SK-N-SH (cell line): Measurements from ENCODE around the gene CSNK1A1L. TPM values are rescaled to one million over a fixed set of nuclear protein-coding genes. Genes with fewer than 3 reads are reported as not detected.

Source experiments
- CTCF ChIA-PET: fragments of 300-600, 350-600 bp; formaldehyde crosslinking; extraction: SDS; loops from one replicate; lab custom pipeline; 2021; lab: Yijun Ruan, JAX
- POLR2A ChIA-PET: fragments of 350-600 bp; sonication (Branson Sonifier 250); formaldehyde crosslinking; extraction: SDS; loops from one replicate; lab custom pipeline; 2020; ENCODE audit warnings: antibody characterized with exemption, inconsistent platforms; lab: Yijun Ruan, JAX
- DNase-seq: peaks from one replicate; pipeline ENCODE4 v3.0.0; 2012
- H2AFZ ChIP-seq: fragments of 200-600 bp; sonication (generic); 2 replicates; pipeline ENCODE4 v1.8.1; 2016; ENCODE audit warnings: antibody characterized with exemption, mild to moderate bottlenecking, low read depth
- H3F3A ChIP-seq: fragments of 200-600 bp; sonication (generic); replicated peaks from 2 replicates; pipeline ENCODE3; 2016; ENCODE audit warnings: antibody characterized with exemption, mild to moderate bottlenecking; ENCODE audit not compliant: insufficient read depth
- H3K27ac ChIP-seq, 2 experiments: fragments of 200-500 bp in 1 of 2; fragments of 200-600 bp in 1 of 2; sonication (Bioruptor generic) in 1 of 2; sonication (generic), shearing (Covaris generic) in 1 of 2; 2 replicates each; pipeline versions ENCODE4 v1.5.1 to v1.6.1; 2014 to 2016; ENCODE audit warnings: low read depth in 2 of 2, inconsistent platforms in 1 of 2, low read length in 1 of 2, mild to moderate bottlenecking in 1 of 2, mixed read lengths in 1 of 2
- H3K27me3 ChIP-seq: fragments of 200-600 bp; sonication (generic), shearing (Covaris generic); 2 replicates; pipeline ENCODE4 v1.6.1; 2016; ENCODE audit warnings: mixed run types; ENCODE audit not compliant: insufficient read depth
- H3K36me3 ChIP-seq, 2 experiments: fragments of 200-500 bp in 1 of 2; fragments of 200-600 bp in 1 of 2; sonication (Bioruptor generic) in 1 of 2; sonication (generic) in 1 of 2; replicated peaks in 1 of 2; 2 replicates each; pipeline versions ENCODE3 to v1.5.1; 2014 to 2016; ENCODE audit warnings: low read length in 1 of 2, mild to moderate bottlenecking in 1 of 2; ENCODE audit not compliant: insufficient read depth in 2 of 2, control insufficient read depth in 1 of 2
- H3K4me1 ChIP-seq, 2 experiments: fragments of 200-500 bp in 1 of 2; fragments of 200-600 bp in 1 of 2; sonication (Bioruptor generic) in 1 of 2; sonication (generic), shearing (Covaris generic) in 1 of 2; 2 replicates each; pipeline versions ENCODE4 v1.5.1 to v1.6.1; 2014 to 2016; ENCODE audit warnings: low read depth in 1 of 2, low read length in 1 of 2, mixed run types in 1 of 2; ENCODE audit not compliant: insufficient read depth in 2 of 2, control insufficient read depth in 1 of 2
- H3K4me2 ChIP-seq: fragments of 200-600 bp; sonication (generic), shearing (Covaris generic); 2 replicates; pipeline ENCODE4 v1.6.1; 2017; ENCODE audit warnings: mixed run types
- H3K4me3 ChIP-seq, 2 experiments: fragments of 200-500 bp in 1 of 2; fragments of 200-600 bp in 1 of 2; sonication (Bioruptor generic) in 1 of 2; sonication (generic), shearing (Covaris generic) in 1 of 2; 2 replicates each; pipeline versions ENCODE4 v1.5.1 to v1.8.1; 2014 to 2016; ENCODE audit warnings: low read depth in 2 of 2, inconsistent platforms in 1 of 2, low read length in 1 of 2, mild to moderate bottlenecking in 1 of 2, mixed read lengths in 1 of 2, moderate library complexity in 1 of 2
- H3K79me2 ChIP-seq: fragments of 200-600 bp; sonication (generic); 2 replicates; pipeline ENCODE4 v1.8.1; 2017; ENCODE audit warnings: mild to moderate bottlenecking; ENCODE audit not compliant: insufficient read depth
- H3K9ac ChIP-seq: fragments of 200-600 bp; sonication (generic); 2 replicates; pipeline ENCODE4 v1.6.1; 2017; ENCODE audit warnings: mixed run types
- H3K9me2 ChIP-seq: fragments of 200-600 bp; sonication (generic); 2 replicates; pipeline ENCODE4 v1.6.1; 2017; ENCODE audit warnings: mixed run types
- H3K9me3 ChIP-seq: fragments of 200-600 bp; sonication (generic); 2 replicates; pipeline ENCODE4 v1.6.1; 2017; ENCODE audit warnings: mixed run types, mild to moderate bottlenecking, moderate library complexity
- H4K20me1 ChIP-seq: fragments of 200-600 bp; sonication (generic); 2 replicates; pipeline ENCODE4 v1.6.1; 2017; ENCODE audit warnings: mild to moderate bottlenecking, mixed run types; ENCODE audit not compliant: insufficient read depth
- ELF1 ChIP-seq: IDR thresholded peaks from 2 replicates; pipeline ENCODE4 v1.4.0; 2012
- EP300 ChIP-seq, 2 experiments: IDR thresholded peaks; 2 replicates each; pipeline versions ENCODE4 v1.4.0 to v1.6.1; 2012; ENCODE audit warnings: borderline replicate concordance in 1 of 2, low read depth in 1 of 2, low read length in 1 of 2
- EZH2phosphoT487 ChIP-seq: fragments of 200-600 bp; sonication (generic); IDR thresholded peaks from 2 replicates; pipeline ENCODE4 v1.6.1; 2017; ENCODE audit warnings: low read depth, mixed run types, mild to moderate bottlenecking, antibody characterized with exemption, moderate library complexity, borderline replicate concordance
- FOXJ3 ChIP-seq: sonication (generic); formaldehyde crosslinking; IDR thresholded peaks from 2 replicates; pipeline ENCODE4 v1.5.1; 2020; ENCODE audit warnings: mild to moderate bottlenecking, missing genetic modification reagents
- FOXM1 ChIP-seq: IDR thresholded peaks from 2 replicates; pipeline ENCODE4 v1.4.0; 2012; ENCODE audit warnings: low read depth, mild to moderate bottlenecking
- IRF3 ChIP-seq: fragments of 150-350 bp; IDR thresholded peaks from 2 replicates; pipeline ENCODE4 v1.6.1; 2016; ENCODE audit warnings: mild to moderate bottlenecking, low read depth, low read length
- JUND ChIP-seq: IDR thresholded peaks from 2 replicates; pipeline ENCODE4 v1.4.0; 2012
- MAX ChIP-seq: IDR thresholded peaks from 2 replicates; pipeline ENCODE4 v1.4.0; 2012; ENCODE audit warnings: low read depth
- MEF2A ChIP-seq: IDR thresholded peaks from 2 replicates; pipeline ENCODE4 v1.4.0; 2012; ENCODE audit warnings: low read depth, borderline replicate concordance
- MXI1 ChIP-seq: IDR thresholded peaks from 2 replicates; pipeline ENCODE4 v1.6.1; 2012; ENCODE audit warnings: mild to moderate bottlenecking, low read depth, low read length, improper control_type of control experiment
- NFIC ChIP-seq: IDR thresholded peaks from 2 replicates; pipeline ENCODE4 v1.4.0; 2012; ENCODE audit warnings: borderline replicate concordance
- NRF1 ChIP-seq: IDR thresholded peaks from 2 replicates; pipeline ENCODE4 v1.6.1; 2012; ENCODE audit warnings: low read depth, mild to moderate bottlenecking, low read length
- POLR2AphosphoS5 ChIP-seq: IDR thresholded peaks from 2 replicates; pipeline ENCODE4 v1.6.1; 2012; ENCODE audit warnings: low read depth, low read length
- RCOR1 ChIP-seq: fragments of 150-350 bp; IDR thresholded peaks from 2 replicates; pipeline ENCODE4 v1.6.1; 2017; ENCODE audit warnings: antibody characterized with exemption, low read length
- REST ChIP-seq: IDR thresholded peaks from 2 replicates; pipeline ENCODE4 v1.6.1; 2012; ENCODE audit warnings: mild to moderate bottlenecking, low read depth, low read length, moderate library complexity
- RXRA ChIP-seq: IDR thresholded peaks from 2 replicates; pipeline ENCODE4 v1.4.0; 2012; ENCODE audit warnings: low read depth, mild to moderate bottlenecking, borderline replicate concordance
- SIN3A ChIP-seq: IDR thresholded peaks from 2 replicates; pipeline ENCODE4 v1.6.1; 2012; ENCODE audit warnings: low read depth, mild to moderate bottlenecking, low read length, moderate library complexity, borderline replicate concordance
- TAF1 ChIP-seq: IDR thresholded peaks from 2 replicates; pipeline ENCODE4 v1.6.1; 2012; ENCODE audit warnings: low read depth, mild to moderate bottlenecking, low read length, moderate library complexity, borderline replicate concordance
- TCF12 ChIP-seq: IDR thresholded peaks from 2 replicates; pipeline ENCODE4 v1.4.0; 2012
- USF1 ChIP-seq: IDR thresholded peaks from 2 replicates; pipeline ENCODE4 v1.4.0; 2012; ENCODE audit warnings: low read depth, borderline replicate concordance
- WGBS: methylation state at CpG from one replicate; pipeline ENCODE4 v1.1.6; 2017; ENCODE audit warnings: low lambda C conversion rate; 5-methylcytosine and 5-hydroxymethylcytosine counted together
- polyA plus RNA-seq, 3 experiments: library from polyadenylated mRNA; depleted of rRNA; stranded (reverse); fragments of >200 nt; gene quantifications; 2 replicates each; pipeline ENCODE4 v1.2.3, GENCODE V29; 2012

CSNK1A1L gene
- polyA plus RNA-seq, 1 of the 3 experiments (the other 2 are of a cell fraction): not detected

GRCh38 chr13:37094840-37095239 is 10.6 kb downstream of the CSNK1A1L start:
- 57% methylated on average over 4 of the region's 4 CpGs for WGBS
- Histone ChIP-seq H3K27me3 (no peaks in the 10 kb centered on the region), H3F3A (no peaks in the 10 kb centered on the region), H3K4me1 (no peaks in the 10 kb centered on the region), H3K27ac (no peak overlapping the region), H3K36me3 (no peaks in the 10 kb centered on the region), H3K9me2 (no peaks in the 10 kb centered on the region), H3K9ac (no peak overlapping the region), H3K4me3 (no peak overlapping the region), H4K20me1 (no peaks in the 10 kb centered on the region), H3K4me2 (no peak overlapping the region), H3K9me3 (no peaks in the 10 kb centered on the region), H3K79me2 (no peaks in the 10 kb centered on the region), H2AFZ (no peak overlapping the region)
- POLR2A ChIA-PET: no interaction called here
- CTCF ChIA-PET: no interaction called here
- TF ChIP-seq RCOR1: no peak
- no peak for TF ChIP-seq NFIC
- TF ChIP-seq SIN3A: no peak
- TF ChIP-seq REST: no peak
- no peak for TF ChIP-seq TAF1
- no peak for TF ChIP-seq IRF3
- no peak for TF ChIP-seq POLR2AphosphoS5
- TF ChIP-seq TCF12: no peak
- TF ChIP-seq RXRA: no peak
- no peak for TF ChIP-seq ELF1
- TF ChIP-seq MEF2A: no peak
- TF ChIP-seq MAX: no peak
- TF ChIP-seq JUND: no peak
- TF ChIP-seq FOXM1: no peak
- no peak for TF ChIP-seq NRF1
- TF ChIP-seq USF1: no peak
- TF ChIP-seq EP300 (IDR thresholded peaks at IDR 0.05; ENCODE audit: borderline replicate concordance in 1 of 2, low read depth in 1 of 2, low read length in 1 of 2): no peak
- TF ChIP-seq FOXJ3 (CRISPR knock-in tag): no peak
- no peak for TF ChIP-seq MXI1
- TF ChIP-seq EZH2phosphoT487: no peak
- no peak for DNase-seq
